NK-92 (cell line): ENCODE data around the gene SRCIN1.
"Not testable (repeated sequence)": the region's sequence is repeated elsewhere in the genome, so short reads cannot be mapped to it uniquely, and the experiment has no call there.

Experiments
- DNase-seq: peaks from one replicate; lab custom pipeline; 2025; ENCODE audit not compliant: unreplicated experiment; lab: John Stamatoyannopoulos, UW

Gene SRCIN1

GRCh38 chr17:38485681-38486298 lies 120.0 kb downstream of the SRCIN1 start:
- not testable (repeated sequence) for DNase-seq

- no peak for DNase-seq
These were observed 120.6 kb downstream of the SRCIN1 start for GRCh38 chr17:38485146-38485468.

GRCh38 chr17:38484242-38485145 lies 121.3 kb downstream of the SRCIN1 start:
- not testable (repeated sequence) for DNase-seq

- not testable (repeated sequence) for DNase-seq
These were observed 123.1 kb downstream of the SRCIN1 start for GRCh38 chr17:38482700-38483043.

- not testable (repeated sequence) for DNase-seq
These were observed 123.6 kb downstream of the SRCIN1 start for GRCh38 chr17:38482039-38482699.
